HUDEP-2 (cell line): ENCODE measurements around the gene POLRMT.
"Not testable (repeated sequence)": the region's sequence is repeated elsewhere in the genome, so short reads cannot be mapped to it uniquely, and the experiment has no call there.

Experiments used
- DNase-seq, 76 experiments: peaks; one replicate each; lab custom pipeline; 2025; ENCODE audit not compliant: unreplicated experiment in 76 of 76; lab: John Stamatoyannopoulos, UW

The POLRMT gene

DNA sequence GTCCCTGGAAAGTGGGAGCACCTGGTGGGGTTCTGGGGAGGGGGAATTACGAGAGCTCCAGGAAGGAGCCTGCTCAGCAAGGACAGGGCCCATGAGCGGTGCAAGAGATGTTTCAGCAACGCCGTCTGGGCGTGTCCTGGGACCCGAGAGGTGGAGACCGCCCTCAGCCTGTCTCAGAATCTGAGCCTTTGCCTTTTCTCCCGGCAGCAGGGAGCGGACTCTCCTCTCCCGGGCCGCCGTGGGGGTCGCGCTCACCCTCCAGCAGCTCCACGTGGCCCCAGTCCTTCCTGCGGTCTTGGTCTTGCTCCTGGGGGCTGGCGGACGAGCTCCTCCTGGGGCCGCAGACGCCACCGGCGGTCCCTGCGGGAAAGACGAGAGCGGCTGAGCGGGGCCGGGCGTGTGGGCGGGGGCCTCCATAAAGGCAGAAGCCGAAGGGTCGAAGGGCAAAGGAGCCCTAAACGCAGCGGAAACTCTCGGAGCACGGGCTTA lies 714 bp downstream of the POLRMT start:
- peak in 56 of 76 experiments; percentile 8 to 74 (median 50) for DNase-seq

GRCh38 chr19:629961-630714 lies 3.2 kb downstream of the POLRMT start:
- DNase-seq, result no peak

- DNase-seq, result not testable (repeated sequence)
These were observed 3.8 kb downstream of the POLRMT start for GRCh38 chr19:629515-629914.

DNA sequence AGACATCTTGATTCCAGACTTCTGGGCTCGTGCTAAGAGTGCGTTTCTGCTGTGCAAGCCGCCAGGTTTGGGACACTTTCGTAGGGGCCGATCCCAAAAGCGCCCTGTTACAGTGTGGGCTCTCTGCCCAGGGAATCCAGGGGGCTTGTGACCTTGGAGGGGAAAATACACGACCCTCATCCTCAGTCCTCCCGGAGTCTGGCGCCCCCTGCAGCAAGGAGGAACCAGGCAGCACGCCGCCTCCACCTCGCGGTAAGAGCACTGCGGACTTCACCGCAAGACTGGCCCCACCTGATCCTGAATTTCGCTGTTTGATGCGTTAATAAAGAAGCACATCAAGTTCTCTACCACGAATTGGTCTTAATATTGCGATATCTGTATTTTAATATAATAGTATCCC lies 5.2 kb downstream of the POLRMT start:
- DNase-seq, result no peak

DNA sequence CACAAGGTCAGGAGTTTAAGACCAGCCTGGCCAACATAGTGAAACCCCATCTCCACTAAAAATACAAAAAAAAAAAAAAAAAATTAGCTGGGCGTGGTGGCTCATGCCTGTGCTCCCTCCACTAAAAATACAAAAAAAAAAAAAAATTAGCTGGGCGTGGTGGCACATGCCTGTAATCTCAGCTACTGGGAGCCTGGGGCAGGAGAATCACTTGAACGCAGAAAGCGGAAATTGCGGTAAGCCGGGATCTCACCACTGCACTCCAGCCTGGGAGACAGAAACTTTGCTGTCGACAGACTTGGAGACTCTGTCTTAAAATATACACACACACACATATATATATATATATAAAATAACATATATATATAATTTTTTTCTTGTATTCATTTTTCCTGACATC lies 6.8 kb downstream of the POLRMT start:
- not testable (repeated sequence) for DNase-seq

GRCh38 chr19:625257-625656 lies 8.1 kb downstream of the POLRMT start:
- no peak for DNase-seq

DNA sequence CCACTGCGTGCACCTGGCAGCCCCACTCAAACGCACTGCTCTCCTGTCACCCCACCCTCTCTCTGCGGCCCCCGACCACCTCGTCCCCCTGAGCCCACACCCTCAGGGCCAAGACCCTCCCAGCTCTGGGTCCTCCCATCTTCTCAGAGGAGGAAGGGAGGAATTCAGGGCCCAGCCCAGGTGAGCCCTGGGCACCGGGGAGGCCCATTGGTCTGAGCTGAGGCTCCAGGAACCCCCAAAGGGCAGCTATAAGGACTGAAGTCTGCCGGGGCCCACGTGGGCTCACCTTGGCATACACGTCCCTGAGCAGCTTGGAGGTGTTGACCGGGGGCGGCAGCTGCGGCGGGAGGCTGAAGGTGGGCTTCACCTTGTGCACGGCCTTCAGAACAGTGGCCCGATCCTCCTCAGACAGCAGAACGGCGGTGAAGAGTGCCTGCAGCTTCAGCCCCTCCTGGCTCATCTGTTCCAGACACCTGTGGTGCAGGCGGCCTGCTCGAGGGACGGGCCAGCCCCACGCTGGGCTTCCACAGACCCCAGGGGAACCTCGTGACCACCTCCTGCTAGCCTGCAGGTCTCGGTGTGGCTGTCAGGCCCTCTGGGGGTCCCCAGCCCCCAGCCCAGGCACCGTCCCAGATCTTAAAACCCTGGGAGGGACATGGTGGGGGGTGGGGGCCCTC lies 8.8 kb downstream of the POLRMT start:
- DNase-seq, result no peak

DNA sequence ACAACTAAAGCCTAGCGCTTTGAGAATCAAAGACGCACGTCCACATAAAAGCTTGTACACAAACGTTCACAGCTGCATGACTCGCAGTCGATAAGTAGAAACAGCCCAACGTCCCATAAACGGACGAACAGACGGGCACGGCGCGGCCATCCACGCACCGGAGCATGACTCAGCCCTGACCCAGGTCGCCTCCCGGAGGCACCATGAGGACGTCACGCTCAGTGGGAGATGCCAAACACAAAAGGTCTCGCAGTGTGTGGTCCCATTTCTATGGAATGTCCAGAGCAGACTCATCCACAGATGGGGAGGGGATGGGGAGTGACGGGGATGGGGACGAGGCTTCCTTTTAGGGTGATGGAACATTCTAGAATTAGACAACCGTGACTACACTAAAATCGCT lies 9.4 kb downstream of the POLRMT start:
- DNase-seq, result no peak

GRCh38 chr19:623175-623916 lies 10.0 kb downstream of the POLRMT start:
- DNase-seq, result no peak

GRCh38 chr19:622666-623065 lies 10.7 kb downstream of the POLRMT start:
- DNase-seq, result no peak

DNA sequence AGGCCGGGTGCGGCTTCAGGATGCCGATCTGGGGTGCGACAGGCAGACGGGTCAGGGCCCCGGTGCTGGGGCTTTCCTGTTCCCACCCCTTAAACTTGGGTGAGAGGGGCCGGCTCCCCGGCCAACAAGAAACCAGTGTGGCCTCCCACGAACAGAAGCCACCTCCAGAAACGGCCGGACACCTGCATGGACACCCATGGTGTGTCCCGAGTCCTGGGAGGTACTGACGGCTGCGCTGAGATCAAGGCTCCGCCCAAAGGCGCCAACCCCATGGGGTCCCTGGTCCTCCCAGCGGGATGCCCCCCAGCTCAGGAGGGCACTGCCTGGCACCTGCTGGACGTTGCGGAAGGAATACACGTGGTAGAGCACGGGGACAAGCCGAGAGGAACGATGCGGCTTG lies 11.5 kb downstream of the POLRMT start:
- no peak for DNase-seq

- not testable (repeated sequence) for DNase-seq
These were observed 12.1 kb downstream of the POLRMT start for GRCh38 chr19:621191-621590.

- DNase-seq, result no peak
These were observed 13.0 kb downstream of the POLRMT start for GRCh38 chr19:620166-620862.

DNA sequence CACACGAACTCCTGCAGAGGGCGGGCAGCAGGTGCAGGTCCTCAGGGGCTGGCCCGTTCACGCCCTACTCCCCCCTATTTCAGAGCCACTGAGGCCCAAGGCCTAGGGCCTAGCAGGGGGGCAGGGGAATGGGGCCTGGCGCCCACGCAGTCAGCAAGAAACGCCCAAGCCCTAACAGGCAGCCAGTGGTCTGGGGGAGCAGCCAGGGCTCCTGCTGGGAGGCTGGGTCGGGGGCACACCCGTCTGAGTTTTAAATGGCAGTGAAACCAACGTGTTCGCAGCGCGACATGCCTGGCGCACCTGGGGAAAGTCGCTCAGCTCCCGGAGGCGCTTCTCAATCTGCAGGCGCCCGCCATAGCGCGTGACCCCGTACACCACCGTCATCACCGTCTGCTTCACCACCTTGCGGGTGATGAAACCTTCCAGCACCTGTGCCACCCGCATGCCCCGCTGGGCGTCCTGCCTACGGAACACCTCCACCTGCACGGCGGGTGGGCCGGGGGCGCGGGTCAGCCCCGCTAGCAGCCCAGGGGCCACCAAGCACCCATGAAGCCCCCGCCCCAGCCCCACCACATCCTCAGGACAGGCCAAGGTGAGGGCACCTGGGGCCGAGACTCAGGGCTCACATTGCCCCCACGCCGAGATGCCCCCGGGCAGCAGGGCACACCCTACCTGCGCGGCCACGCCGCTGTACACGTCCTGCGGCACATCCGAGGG lies 13.9 kb downstream of the POLRMT start:
- no peak for DNase-seq

- no peak for DNase-seq
These were observed 14.6 kb downstream of the POLRMT start for GRCh38 chr19:618674-619285.

- DNase-seq, result no peak
These were observed 15.1 kb downstream of the POLRMT start for GRCh38 chr19:618247-618619.

- no peak for DNase-seq
These were observed 15.6 kb downstream of the POLRMT start for GRCh38 chr19:617551-618246.

DNA sequence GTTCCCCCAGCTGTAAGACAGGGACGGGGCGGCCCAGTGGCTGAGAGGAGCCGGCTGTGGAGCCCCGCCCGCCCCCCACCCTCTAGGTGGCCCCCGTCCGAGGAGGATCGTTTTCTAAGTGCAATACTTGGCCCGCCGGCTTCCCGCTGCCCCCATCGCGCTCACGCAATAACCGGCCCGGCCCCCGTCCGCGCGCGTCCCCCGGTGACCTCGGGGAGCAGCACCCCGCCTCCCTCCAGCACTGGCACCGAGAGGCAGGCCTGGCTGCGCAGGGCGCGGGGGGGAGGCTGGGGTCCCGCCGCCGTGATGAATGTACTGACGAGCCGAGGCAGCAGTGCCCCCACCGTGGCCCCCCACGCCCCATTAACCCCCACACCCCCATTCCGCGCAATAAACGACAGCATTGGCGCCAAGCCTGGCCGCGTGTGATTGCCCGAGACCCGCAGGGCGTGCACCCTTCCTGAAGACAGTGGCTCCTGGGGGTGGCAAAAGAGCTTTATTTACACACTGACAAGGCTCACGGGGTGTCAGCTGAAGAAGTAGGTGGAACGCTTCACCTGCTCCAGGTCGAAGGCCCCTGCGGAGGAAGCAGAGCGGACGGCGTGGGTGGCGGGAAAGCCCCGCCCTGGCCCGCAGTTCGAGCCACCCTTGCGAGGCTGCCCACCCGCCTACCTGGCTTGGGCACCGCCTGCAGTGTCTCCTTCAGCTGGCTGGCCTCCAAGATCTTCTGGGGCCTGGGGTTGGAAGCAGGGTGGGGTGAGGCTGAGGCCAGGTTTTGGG lies 16.4 kb downstream of the POLRMT start:
- DNase-seq, result no peak
